ENCODE measurements around the gene SULT1A2.
"Not testable (repeated sequence)": the region's sequence is repeated elsewhere in the genome, so short reads cannot be mapped to it uniquely, and the experiment has no call there.

Gene SULT1A2

GRCh38 chr16:28569968-28570752 lies 26.7 kb downstream of the SULT1A2 start:
- Histone ChIP-seq H3K36me3 (ENCODE audit: control insufficient read depth in 2 of 2, insufficient read depth in 2 of 2, low read length in 2 of 2) (peaks cover under 1 to 5% of the 10 kb centered on the region in 2 donors), H3K9ac (ENCODE audit: low read length in 2 of 2) (no peak overlapping the region), H3K4me3 (ENCODE audit: low read length in 2 of 2) (no peak overlapping the region), H3K4me1 (ENCODE audit: control insufficient read depth, insufficient read depth, low read length) (peaks cover 18% of the 10 kb centered on the region), H3K9me3 (ENCODE audit: control insufficient read depth in 2 of 2, low read length in 2 of 2) (peaks cover 0 to 4% of the 10 kb centered on the region in 2 donors), H3K27ac (ENCODE audit: low read length) (no peak overlapping the region), H3K27me3 (ENCODE audit: control insufficient read depth in 1 of 2, insufficient read depth in 2 of 2, low read length in 2 of 2) (no peaks in the 10 kb centered on the region)

- H3K9me3 ChIP-seq (ENCODE audit: control insufficient read depth in 2 of 2, low read length in 2 of 2), result peaks cover 0 to 4% of the 10 kb centered on the region in 2 donors
- no peak overlapping the region for H3K4me3 ChIP-seq (ENCODE audit: low read length in 2 of 2)
- peaks cover 15% of the 10 kb centered on the region for H3K4me1 ChIP-seq (ENCODE audit: control insufficient read depth, insufficient read depth, low read length)
- no peak overlapping the region for H3K9ac ChIP-seq (ENCODE audit: low read length in 2 of 2)
- H3K27me3 ChIP-seq (ENCODE audit: control insufficient read depth in 1 of 2, insufficient read depth in 2 of 2, low read length in 2 of 2), result no peaks in the 10 kb centered on the region
- peaks cover 0 to 2% of the 10 kb centered on the region in 2 donors for H3K36me3 ChIP-seq (ENCODE audit: control insufficient read depth in 2 of 2, insufficient read depth in 2 of 2, low read length in 2 of 2)
- H3K27ac ChIP-seq (ENCODE audit: low read length), result no peak overlapping the region
These were observed 27.8 kb downstream of the SULT1A2 start for GRCh38 chr16:28569021-28569420.

GRCh38 chr16:28567292-28567691 lies 29.6 kb downstream of the SULT1A2 start:
- peaks cover 1% of the 10 kb centered on the region for H3K4me1 ChIP-seq (ENCODE audit: control insufficient read depth, insufficient read depth, low read length)
- H3K36me3 ChIP-seq (ENCODE audit: control insufficient read depth in 2 of 2, insufficient read depth in 2 of 2, low read length in 2 of 2), result peaks cover 0 to 2% of the 10 kb centered on the region in 2 donors
- H3K9me3 ChIP-seq (ENCODE audit: control insufficient read depth in 2 of 2, low read length in 2 of 2), result peaks cover 0 to 4% of the 10 kb centered on the region in 2 donors
- H3K9ac ChIP-seq (ENCODE audit: low read length in 2 of 2), result no peak overlapping the region
- no peak overlapping the region for H3K4me3 ChIP-seq (ENCODE audit: low read length in 2 of 2)
- no peaks in the 10 kb centered on the region for H3K27me3 ChIP-seq (ENCODE audit: control insufficient read depth in 1 of 2, insufficient read depth in 2 of 2, low read length in 2 of 2)
- no peak overlapping the region for H3K27ac ChIP-seq (ENCODE audit: low read length)

GRCh38 chr16:28566233-28566925 lies 30.5 kb downstream of the SULT1A2 start:
- not testable (repeated sequence) for H3K9ac ChIP-seq (ENCODE audit: low read length in 2 of 2); H3K4me1 ChIP-seq (ENCODE audit: control insufficient read depth, insufficient read depth, low read length); H3K36me3 ChIP-seq (ENCODE audit: control insufficient read depth in 2 of 2, insufficient read depth in 2 of 2, low read length in 2 of 2); H3K9me3 ChIP-seq (ENCODE audit: control insufficient read depth in 2 of 2, low read length in 2 of 2); H3K27ac ChIP-seq (ENCODE audit: low read length); H3K27me3 ChIP-seq (ENCODE audit: control insufficient read depth in 1 of 2, insufficient read depth in 2 of 2, low read length in 2 of 2); H3K4me3 ChIP-seq (ENCODE audit: low read length in 2 of 2)

GRCh38 chr16:28563218-28563617 lies 33.6 kb downstream of the SULT1A2 start:
- Histone ChIP-seq H3K4me1 (ENCODE audit: control insufficient read depth, insufficient read depth, low read length) (no peaks in the 10 kb centered on the region), H3K9me3 (ENCODE audit: control insufficient read depth in 2 of 2, low read length in 2 of 2) (peaks cover 0 to 4% of the 10 kb centered on the region in 2 donors), H3K27me3 (ENCODE audit: control insufficient read depth in 1 of 2, insufficient read depth in 2 of 2, low read length in 2 of 2) (no peaks in the 10 kb centered on the region), H3K27ac (ENCODE audit: low read length) (no peak overlapping the region), H3K4me3 (ENCODE audit: low read length in 2 of 2) (no peak overlapping the region), H3K9ac (ENCODE audit: low read length in 2 of 2) (no peak overlapping the region), H3K36me3 (ENCODE audit: control insufficient read depth in 2 of 2, insufficient read depth in 2 of 2, low read length in 2 of 2) (peaks cover 5 to 9% of the 10 kb centered on the region in 2 donors)

- Histone ChIP-seq H3K27me3 (ENCODE audit: control insufficient read depth in 1 of 2, insufficient read depth in 2 of 2, low read length in 2 of 2) (no peaks in the 10 kb centered on the region), H3K27ac (ENCODE audit: low read length) (no peak overlapping the region), H3K4me1 (ENCODE audit: control insufficient read depth, insufficient read depth, low read length) (peaks cover 3% of the 10 kb centered on the region), H3K9me3 (ENCODE audit: control insufficient read depth in 2 of 2, low read length in 2 of 2) (peaks cover 0 to 1% of the 10 kb centered on the region in 2 donors), H3K9ac (ENCODE audit: low read length in 2 of 2) (no peak overlapping the region), H3K36me3 (ENCODE audit: control insufficient read depth in 2 of 2, insufficient read depth in 2 of 2, low read length in 2 of 2) (peaks cover 10 to 14% of the 10 kb centered on the region in 2 donors), H3K4me3 (ENCODE audit: low read length in 2 of 2) (no peak overlapping the region)
These were observed 34.7 kb downstream of the SULT1A2 start for GRCh38 chr16:28562199-28562598.

- peaks cover 16 to 19% of the 10 kb centered on the region in 2 donors for H3K36me3 ChIP-seq (ENCODE audit: control insufficient read depth in 2 of 2, insufficient read depth in 2 of 2, low read length in 2 of 2)
- H3K27ac ChIP-seq (ENCODE audit: low read length), result no peak overlapping the region
- no peaks in the 10 kb centered on the region for H3K27me3 ChIP-seq (ENCODE audit: control insufficient read depth in 1 of 2, insufficient read depth in 2 of 2, low read length in 2 of 2)
- H3K4me1 ChIP-seq (ENCODE audit: control insufficient read depth, insufficient read depth, low read length), result peaks cover 3% of the 10 kb centered on the region
- H3K9ac ChIP-seq (ENCODE audit: low read length in 2 of 2), result no peak overlapping the region
- H3K9me3 ChIP-seq (ENCODE audit: control insufficient read depth in 2 of 2, low read length in 2 of 2), result no peaks in the 10 kb centered on the region
- H3K4me3 ChIP-seq (ENCODE audit: low read length in 2 of 2), result no peak overlapping the region
These were observed 35.2 kb downstream of the SULT1A2 start for GRCh38 chr16:28561557-28562187.

GRCh38 chr16:28558456-28558855 lies 38.4 kb downstream of the SULT1A2 start:
- no peaks in the 10 kb centered on the region for H3K27me3 ChIP-seq (ENCODE audit: control insufficient read depth in 1 of 2, insufficient read depth in 2 of 2, low read length in 2 of 2)
- H3K4me3 ChIP-seq (ENCODE audit: low read length in 2 of 2), result no peak overlapping the region
- H3K27ac ChIP-seq (ENCODE audit: low read length), result no peak overlapping the region
- H3K9ac ChIP-seq (ENCODE audit: low read length in 2 of 2), result no peak overlapping the region
- peaks cover 16 to 19% of the 10 kb centered on the region in 2 donors for H3K36me3 ChIP-seq (ENCODE audit: control insufficient read depth in 2 of 2, insufficient read depth in 2 of 2, low read length in 2 of 2)
- no peaks in the 10 kb centered on the region for H3K9me3 ChIP-seq (ENCODE audit: control insufficient read depth in 2 of 2, low read length in 2 of 2)
- H3K4me1 ChIP-seq (ENCODE audit: control insufficient read depth, insufficient read depth, low read length), result peaks cover 13% of the 10 kb centered on the region

- H3K27me3 ChIP-seq (ENCODE audit: control insufficient read depth in 1 of 2, insufficient read depth in 2 of 2, low read length in 2 of 2), result no peaks in the 10 kb centered on the region
- peaks cover 15% of the 10 kb centered on the region for H3K4me1 ChIP-seq (ENCODE audit: control insufficient read depth, insufficient read depth, low read length)
- H3K27ac ChIP-seq (ENCODE audit: low read length), result no peak overlapping the region
- H3K4me3 ChIP-seq (ENCODE audit: low read length in 2 of 2), result no peak overlapping the region
- H3K9ac ChIP-seq (ENCODE audit: low read length in 2 of 2), result no peak overlapping the region
- H3K9me3 ChIP-seq (ENCODE audit: control insufficient read depth in 2 of 2, low read length in 2 of 2), result no peaks in the 10 kb centered on the region
- H3K36me3 ChIP-seq (ENCODE audit: control insufficient read depth in 2 of 2, insufficient read depth in 2 of 2, low read length in 2 of 2), result peaks cover 16 to 19% of the 10 kb centered on the region in 2 donors
These were observed 39.9 kb downstream of the SULT1A2 start for GRCh38 chr16:28556914-28557320.

GRCh38 chr16:28555561-28555960 lies 41.3 kb downstream of the SULT1A2 start:
- H3K27ac ChIP-seq (ENCODE audit: low read length), result no peak overlapping the region
- no peak overlapping the region for H3K4me3 ChIP-seq (ENCODE audit: low read length in 2 of 2)
- no peaks in the 10 kb centered on the region for H3K9me3 ChIP-seq (ENCODE audit: control insufficient read depth in 2 of 2, low read length in 2 of 2)

More at GRCh38 chr16:28555561-28555960, 41.3 kb downstream of the SULT1A2 start:
- Histone ChIP-seq H3K27me3 (ENCODE audit: control insufficient read depth in 1 of 2, insufficient read depth in 2 of 2, low read length in 2 of 2) (no peaks in the 10 kb centered on the region), H3K9ac (ENCODE audit: low read length in 2 of 2) (no peak overlapping the region), H3K4me1 (ENCODE audit: control insufficient read depth, insufficient read depth, low read length) (peaks cover 15% of the 10 kb centered on the region), H3K36me3 (ENCODE audit: control insufficient read depth in 2 of 2, insufficient read depth in 2 of 2, low read length in 2 of 2) (peaks cover 16 to 19% of the 10 kb centered on the region in 2 donors)

Measured in stomach smooth muscle (tissue), 2 donors.